ENCODE measurements around the gene FHAD1. TPM values are rescaled to one million over a fixed set of nuclear protein-coding genes. Genes with fewer than 3 reads are reported as not detected.
A peak's percentile ranks its signal among the peaks of the same experiment; 100 is the strongest.

The FHAD1 gene
- total and polyA plus RNA-seq, 2 of the 13 experiments (the other 11 are each of a cell fraction or from before 2014, with no cell fraction given): not detected

- TF ChIP-seq ZNF318 (CRISPR knock-in tag; IDR thresholded peaks at IDR 0.05) (no peak), ZNF264 (CRISPR knock-in tag; IDR thresholded peaks at IDR 0.05) (no peak), ZIK1 (CRISPR knock-in tag; IDR thresholded peaks at IDR 0.05; ENCODE audit: borderline replicate concordance, low read depth) (no peak), GMEB2 (CRISPR knock-in tag; IDR thresholded peaks at IDR 0.05; ENCODE audit: low read depth) (no peak), ATRX (CRISPR knock-in tag; IDR thresholded peaks at IDR 0.05; ENCODE audit: borderline replicate concordance) (no peak), CBX1 (IDR thresholded peaks at IDR 0.05; ENCODE audit: low read depth) (no peak), PHF21A (CRISPR knock-in tag; IDR thresholded peaks at IDR 0.05) (no peak; the same call in 1 of the 2 replicates), AHDC1 (CRISPR knock-in tag; IDR thresholded peaks at IDR 0.05; ENCODE audit: borderline replicate concordance) (no peak), ZNF296 (CRISPR knock-in tag; conservative IDR thresholded peaks at IDR 0.05) (no peak), ZNF484 (CRISPR knock-in tag; IDR thresholded peaks at IDR 0.05; ENCODE audit: borderline replicate concordance, low read depth) (no peak), KDM2A (CRISPR knock-in tag; IDR thresholded peaks at IDR 0.05; ENCODE audit: borderline replicate concordance, low read depth) (peak; percentile 31; the same call in 1 of the 2 replicates), SKI (IDR thresholded peaks at IDR 0.05; ENCODE audit: partially characterized antibody) (peak; percentile 79), MTF2 (CRISPR knock-in tag; IDR thresholded peaks at IDR 0.05; ENCODE audit: borderline replicate concordance) (no peak), FIP1L1 (IDR thresholded peaks at IDR 0.05; ENCODE audit: borderline replicate concordance, insufficient read depth, low read depth, low read length) (no peak)
Measured at GRCh38 chr1:15220825-15221431, 26.1 kb upstream of the FHAD1 start (continued).

All from HepG2 (cell line).